ENCODE results near the gene SLC25A44. TPM values are rescaled to one million over a fixed set of nuclear protein-coding genes. Genes with fewer than 3 reads are reported as not detected.

The SLC25A44 gene
- total and polyA plus RNA-seq, 2 of the 8 experiments (the other 6 are each of a cell fraction or from before 2014, with no cell fraction given) = 23.4 to 32.1 TPM

GRCh38 chr1:156226782-156227181 is 32.9 kb downstream of the SLC25A44 start:
- Histone ChIP-seq H3K14ac (ENCODE audit: insufficient read length) (no peak overlapping the region), H2BK15ac (ENCODE audit: low read length) (no peak overlapping the region), H3K36me3 (ENCODE audit: control insufficient read depth in 2 of 4, insufficient read depth in 4 of 4, low read length in 3 of 4) (peaks cover 11 to 27% (median 14%) of the 10 kb centered on the region in 4 experiments), H3K9ac (replicated peaks in 1 of 4; ENCODE audit: extremely low read depth in 1 of 4, low read depth in 3 of 4, low read length in 3 of 4) (no peak overlapping the region), H4K8ac (ENCODE audit: extremely low read depth, insufficient read depth, low read length) (0 out of 2 replicates have a peak overlapping the region, but pooled peaks have one; percentile 22), H2BK20ac (ENCODE audit: low read length) (no peak overlapping the region), H3K79me1 (ENCODE audit: low read depth, low read length) (peaks cover 8% of the 10 kb centered on the region), H3K4me2 (ENCODE audit: insufficient read depth in 1 of 2, low read depth in 2 of 2, low read length in 2 of 2) (no peak overlapping the region), H2BK5ac (ENCODE audit: low read depth, low read length) (no peak overlapping the region), H3K27me3 (replicated peaks in 1 of 4; ENCODE audit: control insufficient read depth in 3 of 4, extremely low read depth in 1 of 4, insufficient read depth in 3 of 4, low read length in 3 of 4) (no peaks in the 10 kb centered on the region), H2BK120ac (replicated peaks; ENCODE audit: low read depth, low read length) (no peak overlapping the region), H4K20me1 (replicated peaks in 1 of 2; ENCODE audit: control insufficient read depth in 1 of 2, insufficient read depth in 2 of 2, low read length in 2 of 2) (peaks cover 0 to 5% of the 10 kb centered on the region in 2 experiments), H3K9me3 (ENCODE audit: insufficient read depth in 2 of 2, low read depth in 1 of 2, low read length in 1 of 2) (no peaks in the 10 kb centered on the region), H4K91ac (replicated peaks; ENCODE audit: insufficient read length, low read length) (no peak overlapping the region), H3K79me2 (ENCODE audit: control insufficient read depth in 1 of 2, insufficient read depth in 2 of 2, low read length in 2 of 2) (0 out of 4 replicates have a peak, but pooled peaks cover 0 to 8% of the 10 kb centered on the region in 2 experiments), H4K5ac (ENCODE audit: insufficient read length, low read depth, low read length) (no peak overlapping the region), H3K4me3 (ENCODE audit: extremely low read depth in 1 of 4, insufficient read depth in 2 of 4, low read depth in 3 of 4, low read length in 4 of 4) (no peak overlapping the region), H3K23ac (ENCODE audit: insufficient read length) (no peak overlapping the region), H3K4me1 (replicated peaks in 1 of 4; ENCODE audit: control insufficient read depth in 3 of 4, insufficient read depth in 4 of 4, low read length in 3 of 4) (no peaks in the 10 kb centered on the region), H3K4ac (replicated peaks; ENCODE audit: insufficient read length, low read depth, low read length) (no peak overlapping the region), H3K18ac (ENCODE audit: extremely low read depth, low read length) (no peak overlapping the region), H3K23me2 (ENCODE audit: low read depth, low read length) (no peaks in the 10 kb centered on the region), H3K56ac (replicated peaks; ENCODE audit: insufficient read length, low read depth, low read length) (no peak overlapping the region), H2BK12ac (ENCODE audit: low read depth, low read length) (no peak overlapping the region), H2AFZ (ENCODE audit: low read length) (no peak overlapping the region), H2AK5ac (ENCODE audit: low read depth, low read length) (no peak overlapping the region), H3K27ac (ENCODE audit: low read depth, low read length) (no peak overlapping the region)
- CTCF ChIA-PET (ENCODE audit: partially characterized antibody) = interaction anchor here (0.7 to 47.2 kb wide), 9 partner anchors 12 to 136 kb away, joined by 3 to 1265 read pairs (median 21); partner anchors contain the start of genes PMF1, SEMA4A and SLC25A44
- POLR2A ChIA-PET (ENCODE audit: partially characterized antibody) = interaction anchor here (1.1 to 6.6 kb wide), 6 partner anchors 12 to 85 kb away, joined by 3 to 49 read pairs (median 3); partner anchors contain the start of gene PMF1
- no peak for FAIRE-seq
- 94% methylated on average over 4 of the region's 4 CpGs; no CpG with 5 or more reads in 1 of the 2 experiments for WGBS, 2 experiments (ENCODE audit: extremely low coverage in 1 of 2, insufficient coverage in 1 of 2, insufficient read length in 1 of 2, insufficient replicate concordance in 2 of 2, low coverage in 1 of 2, low lambda C conversion rate in 2 of 2, missing lambda C conversion rate in 1 of 2)
- TF ChIP-seq JUN (IDR thresholded peaks at IDR 0.05; ENCODE audit: low read depth, low read length) (no peak), ZNF274 (IDR thresholded peaks at IDR 0.05; ENCODE audit: borderline replicate concordance, extremely low read depth, low read length) (no peak), GTF2F1 (IDR thresholded peaks at IDR 0.05; ENCODE audit: borderline replicate concordance, low read depth, low read length) (no peak), CHD2 (IDR thresholded peaks at IDR 0.05; ENCODE audit: low read length) (no peak), CTBP2 (IDR thresholded peaks at IDR 0.05; ENCODE audit: borderline replicate concordance, insufficient read depth, insufficient read length, low read length) (no peak), NRF1 (IDR thresholded peaks at IDR 0.05; ENCODE audit: low read depth, low read length) (no peak), MAX (IDR thresholded peaks at IDR 0.05) (no peak), TBP (IDR thresholded peaks at IDR 0.05; ENCODE audit: low read depth, low read length) (no peak), HDAC6 (IDR thresholded peaks at IDR 0.05; ENCODE audit: low read depth, low read length) (no peak), TEAD4 (IDR thresholded peaks at IDR 0.05; ENCODE audit: low read depth, low read length) (no peak), CREB1 (IDR thresholded peaks at IDR 0.05) (no peak), BACH1 (IDR thresholded peaks at IDR 0.05; ENCODE audit: low read length) (no peak)
- DNase-seq (ENCODE audit: low read depth in 1 of 2, low spot score in 2 of 2) = no peak
